ENCODE measurements around the gene OTOS.

Gene OTOS

GRCh38 chr2:240098349-240098748 lies 42.1 kb downstream of the OTOS start:
- no peak for ATAC-seq
- no peak for TF ChIP-seq PATZ1 (CRISPR knock-in tag; IDR thresholded peaks at IDR 0.05; ENCODE audit: borderline replicate concordance)

- TF ChIP-seq PATZ1 (CRISPR knock-in tag; IDR thresholded peaks at IDR 0.05; ENCODE audit: borderline replicate concordance) (no peak), ZFP30 (CRISPR knock-in tag; IDR thresholded peaks at IDR 0.05) (no peak), OSR1 (CRISPR knock-in tag; IDR thresholded peaks at IDR 0.05) (no peak), GLIS3 (CRISPR knock-in tag; IDR thresholded peaks at IDR 0.05) (no peak), ZNF8 (CRISPR knock-in tag; IDR thresholded peaks at IDR 0.05) (no peak), ZNF565 (CRISPR knock-in tag; conservative IDR thresholded peaks at IDR 0.05; ENCODE audit: low read depth) (no peak), ISL1 (CRISPR knock-in tag; IDR thresholded peaks at IDR 0.05) (no peak)
- no peak for ATAC-seq
These were observed 44.6 kb downstream of the OTOS start for GRCh38 chr2:240095556-240096523.

GRCh38 chr2:240089306-240089705 lies 51.2 kb downstream of the OTOS start:
- no peak for TF ChIP-seq ZFP30 (CRISPR knock-in tag; IDR thresholded peaks at IDR 0.05)
- TF ChIP-seq SNAI2 (CRISPR knock-in tag; IDR thresholded peaks at IDR 0.05) = no peak
- TF ChIP-seq ARNTL (CRISPR knock-in tag; IDR thresholded peaks at IDR 0.05; ENCODE audit: borderline replicate concordance, low read depth) = no peak
- no peak for TF ChIP-seq ZNF565 (CRISPR knock-in tag; conservative IDR thresholded peaks at IDR 0.05; ENCODE audit: low read depth)
- no peak for TF ChIP-seq ZNF8 (CRISPR knock-in tag; IDR thresholded peaks at IDR 0.05)
- no peak for TF ChIP-seq TCF4 (CRISPR knock-in tag; IDR thresholded peaks at IDR 0.05; ENCODE audit: borderline replicate concordance)
- no peak for TF ChIP-seq TOX (CRISPR knock-in tag; IDR thresholded peaks at IDR 0.05; ENCODE audit: borderline replicate concordance)
- no peak for TF ChIP-seq CSRNP3 (CRISPR knock-in tag; IDR thresholded peaks at IDR 0.05)
- no peak for TF ChIP-seq GLIS3 (CRISPR knock-in tag; IDR thresholded peaks at IDR 0.05)
- no peak for TF ChIP-seq ZC3H10 (CRISPR knock-in tag; IDR thresholded peaks at IDR 0.05)
- TF ChIP-seq RARB (CRISPR knock-in tag; IDR thresholded peaks at IDR 0.05) = no peak
- no peak for TF ChIP-seq PPARA (CRISPR knock-in tag; IDR thresholded peaks at IDR 0.05; ENCODE audit: borderline replicate concordance)
- no peak for TF ChIP-seq CSDC2 (CRISPR knock-in tag; IDR thresholded peaks at IDR 0.05)
- TF ChIP-seq ISL1 (CRISPR knock-in tag; IDR thresholded peaks at IDR 0.05) = no peak
- no peak for ATAC-seq

Data from SK-N-SH treated with all-trans-retinoic acid at 6 μM for 48 hours (cell line).